ENCODE data around the gene OR5B17.
"Not testable (repeated sequence)": the region's sequence is repeated elsewhere in the genome, so short reads cannot be mapped to it uniquely, and the experiment has no call there.

The OR5B17 gene

DNA sequence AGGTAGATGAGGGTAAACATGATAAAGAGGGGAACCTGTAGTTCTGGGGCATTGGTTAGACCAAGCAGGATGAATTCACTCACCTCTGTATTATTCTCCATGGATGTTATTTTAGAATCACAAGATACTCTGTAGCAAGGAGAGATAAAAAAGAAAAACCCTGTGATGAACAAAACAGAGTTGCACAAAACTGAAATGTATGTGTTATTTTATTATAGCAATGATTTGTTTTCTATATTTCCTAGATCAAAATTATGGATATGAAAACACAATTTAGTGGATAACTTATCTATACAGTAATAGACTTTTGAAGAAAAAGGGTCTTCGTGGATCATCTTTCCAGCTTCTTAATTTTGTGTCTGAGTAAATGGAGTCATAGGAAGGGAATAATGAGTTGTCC is at the start of gene OR5B17:
Gene OR5B17, minus strand, starts transcription at position 101 of the 400 bp plus-strand sequence. Its CDS starts 0 bp downstream, at position 101.
- DNase-seq (ENCODE audit: low read depth in 2 of 2, low spot score in 1 of 2) = no peak

DNA sequence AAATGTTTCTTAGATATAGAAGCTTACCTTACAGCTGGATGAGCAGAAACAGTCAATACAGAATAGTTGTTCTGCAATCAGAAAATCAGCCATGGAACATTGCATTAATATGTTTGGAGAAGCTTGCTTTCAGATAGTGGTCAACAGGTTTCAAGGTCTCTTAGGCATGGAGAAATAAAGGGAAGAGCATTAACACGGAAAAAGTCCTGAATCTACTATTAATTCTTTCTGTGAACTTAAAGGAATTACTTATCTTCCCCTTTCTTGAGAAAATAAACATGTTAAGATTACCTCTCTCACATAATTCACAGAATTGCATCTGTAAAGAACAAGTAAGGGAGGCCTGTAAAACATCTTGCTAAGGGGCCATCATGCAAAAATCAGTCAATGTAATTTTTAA is 47.9 kb upstream of the OR5B17 start, which contains the start of gene OR5B3:
Gene OR5B3, minus strand, starts transcription at position 101 of the 400 bp plus-strand sequence. CDS start 3,465 bp downstream, outside the sequence.
- no peak for DNase-seq (ENCODE audit: low read depth in 2 of 2, low spot score in 1 of 2)

DNA sequence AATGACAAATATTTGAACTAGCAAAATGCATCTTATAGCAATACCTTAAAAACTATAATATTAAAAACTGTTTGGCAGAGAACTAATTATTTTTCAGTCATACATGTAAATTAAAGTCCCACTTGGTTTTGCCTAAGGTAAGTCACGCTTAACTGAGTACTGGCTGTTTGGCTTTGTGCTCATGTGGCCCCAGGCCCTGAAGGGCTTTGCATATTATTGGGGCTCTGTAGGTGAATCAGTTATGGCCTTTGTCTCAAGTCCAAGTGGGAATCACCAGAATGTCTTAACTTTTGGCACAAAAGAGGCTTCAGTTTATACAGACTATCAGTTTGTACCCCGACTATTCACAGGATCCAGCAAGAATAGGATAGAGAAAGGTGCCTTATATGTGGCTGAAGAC is 40.8 kb upstream of the OR5B17 start:
- not testable (repeated sequence) for DNase-seq (ENCODE audit: low read depth in 2 of 2, low spot score in 1 of 2)

DNA sequence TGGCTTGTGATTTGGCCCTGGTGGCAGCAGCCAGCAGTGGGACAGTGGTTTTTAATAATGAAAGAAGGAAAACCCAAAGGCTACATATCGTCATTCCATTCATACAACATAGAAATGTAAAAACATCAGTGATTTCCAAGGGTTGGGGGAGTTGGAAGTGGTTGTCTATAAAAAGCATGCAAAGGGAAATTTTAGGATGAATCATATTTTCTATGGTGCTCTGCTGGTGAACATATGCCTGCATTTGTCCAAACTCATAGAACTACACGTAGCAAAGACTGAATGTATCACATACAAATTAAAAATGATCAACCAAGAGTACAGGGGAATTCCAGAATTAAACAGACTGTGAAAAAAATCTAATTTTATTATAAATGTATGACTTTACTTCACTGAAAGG is 36.7 kb upstream of the OR5B17 start:
- DNase-seq (ENCODE audit: low read depth in 2 of 2, low spot score in 1 of 2) = no peak

DNA sequence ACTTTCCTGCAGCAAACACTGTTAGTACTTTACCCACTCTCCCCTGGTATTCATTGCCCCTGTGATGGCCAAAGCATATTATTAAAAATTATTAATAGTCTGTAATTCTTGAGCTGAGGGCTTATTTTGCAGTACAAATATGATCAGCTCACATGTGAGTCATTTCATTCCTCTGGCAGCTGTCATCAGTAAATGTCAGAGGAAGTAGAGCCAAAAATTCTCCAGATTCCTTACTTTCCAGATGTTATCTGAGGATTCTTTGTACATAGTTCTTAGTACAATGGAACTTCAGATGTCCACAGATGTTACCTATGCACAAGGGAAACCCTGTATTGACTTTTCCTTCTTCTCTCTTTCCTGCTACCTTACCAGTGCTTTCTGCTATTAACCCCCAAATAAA is 35.3 kb upstream of the OR5B17 start:
- no peak for DNase-seq (ENCODE audit: low read depth in 2 of 2, low spot score in 1 of 2)

DNA sequence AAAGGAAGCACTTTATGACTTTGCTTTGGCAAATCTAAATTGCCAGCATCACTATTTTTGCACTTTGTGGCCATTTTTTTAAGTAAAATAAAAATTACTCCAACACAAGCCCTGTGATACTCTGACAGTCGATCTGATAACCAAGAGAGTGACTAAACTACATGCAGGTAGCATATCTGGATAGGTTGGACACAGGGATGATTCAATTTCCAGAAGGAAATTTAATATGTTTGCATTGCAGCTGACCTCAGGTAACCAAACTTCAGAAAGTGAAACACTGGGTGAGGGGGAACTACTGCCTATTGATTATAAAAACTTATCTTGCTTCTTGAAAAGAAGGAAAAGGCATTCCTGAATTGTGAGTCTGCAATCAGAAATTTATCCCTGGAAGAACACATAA is 33.9 kb upstream of the OR5B17 start:
- DNase-seq (ENCODE audit: low read depth in 2 of 2, low spot score in 1 of 2) = no peak

DNA sequence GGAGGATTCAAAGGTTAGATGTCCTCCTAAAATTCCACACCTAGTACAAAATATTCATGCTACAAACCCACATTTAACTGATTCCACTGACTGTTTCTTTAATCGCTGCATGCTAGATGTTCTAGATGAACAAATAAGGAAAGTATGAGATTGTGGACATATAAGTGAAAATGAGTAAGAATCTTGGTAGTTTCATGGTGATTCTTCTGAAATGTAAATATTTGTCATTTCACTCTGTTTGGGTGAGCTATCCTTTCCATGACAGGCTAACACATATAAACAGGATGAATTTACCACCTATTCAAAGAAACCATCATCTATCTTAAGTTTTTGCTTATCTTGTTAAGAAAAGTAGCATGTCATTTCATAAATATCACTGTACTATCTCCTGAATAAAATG is 33.0 kb upstream of the OR5B17 start:
- DNase-seq (ENCODE audit: low read depth in 2 of 2, low spot score in 1 of 2) = no peak

DNA sequence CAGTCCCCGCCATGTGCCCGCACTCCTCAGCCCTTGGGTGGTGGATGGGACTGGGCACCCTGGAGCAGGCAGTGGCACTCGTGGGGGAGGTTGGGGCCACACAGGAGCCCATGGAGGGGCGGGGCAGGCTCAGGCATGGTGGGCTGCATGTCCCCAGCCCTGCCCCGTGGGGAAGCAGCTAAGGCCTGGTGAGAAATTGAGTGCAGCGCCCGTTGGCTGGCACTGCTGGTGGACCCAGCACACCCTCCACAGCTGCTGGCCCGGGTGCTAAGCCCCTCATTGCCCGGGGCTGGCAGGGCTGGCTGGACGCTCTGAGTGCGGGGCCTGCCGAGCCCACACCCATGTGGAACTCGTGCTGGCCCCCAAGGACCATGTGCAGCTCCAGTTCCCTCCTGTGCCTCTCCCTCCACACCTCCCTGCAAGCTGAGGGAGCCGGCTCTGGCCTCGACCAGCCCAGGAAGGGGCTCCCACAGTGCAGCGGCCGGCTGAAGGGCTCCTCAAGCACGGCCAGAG is 31.7 kb upstream of the OR5B17 start:
- no peak for DNase-seq (ENCODE audit: low read depth in 2 of 2, low spot score in 1 of 2)

DNA sequence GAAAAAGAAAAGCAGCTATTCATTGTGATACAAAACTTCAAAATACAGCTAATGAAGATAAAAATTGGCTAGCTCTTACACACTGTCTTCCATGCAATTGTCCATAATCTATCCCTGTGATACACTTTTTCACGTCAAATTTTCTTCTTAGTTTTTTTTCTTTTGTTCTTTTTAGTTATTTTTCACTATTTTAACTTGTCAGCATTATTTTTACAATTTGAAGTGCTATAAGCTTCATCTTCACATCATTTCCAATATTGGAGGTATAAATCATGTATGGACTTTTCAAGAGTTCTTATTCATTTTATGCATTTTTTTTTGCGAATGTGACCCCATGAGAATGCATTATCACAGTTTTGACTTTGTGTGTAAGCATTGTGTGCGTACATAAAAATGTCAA is 4.1 kb downstream of the OR5B17 start:
- DNase-seq (ENCODE audit: low read depth in 2 of 2, low spot score in 1 of 2) = no peak

DNA sequence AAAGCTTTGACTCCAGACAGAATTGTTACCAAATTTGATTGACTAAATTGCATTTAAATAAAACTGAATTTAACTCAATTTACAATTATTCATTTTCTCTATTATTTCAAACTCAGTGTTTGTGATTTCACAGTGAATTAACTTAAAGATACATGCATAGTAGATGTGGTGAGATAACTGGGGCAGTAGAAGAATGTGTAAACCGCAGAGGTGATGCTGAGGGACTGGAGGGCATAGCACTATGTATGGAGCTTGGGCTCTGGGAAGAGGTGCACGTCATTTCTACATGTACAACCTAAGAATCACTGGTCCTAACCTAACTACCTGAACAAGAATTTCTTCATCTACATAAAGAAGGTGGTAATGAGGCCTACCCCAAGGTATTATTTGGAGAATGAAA is 13.7 kb downstream of the OR5B17 start:
- DNase-seq (ENCODE audit: low read depth in 2 of 2, low spot score in 1 of 2) = no peak

DNA sequence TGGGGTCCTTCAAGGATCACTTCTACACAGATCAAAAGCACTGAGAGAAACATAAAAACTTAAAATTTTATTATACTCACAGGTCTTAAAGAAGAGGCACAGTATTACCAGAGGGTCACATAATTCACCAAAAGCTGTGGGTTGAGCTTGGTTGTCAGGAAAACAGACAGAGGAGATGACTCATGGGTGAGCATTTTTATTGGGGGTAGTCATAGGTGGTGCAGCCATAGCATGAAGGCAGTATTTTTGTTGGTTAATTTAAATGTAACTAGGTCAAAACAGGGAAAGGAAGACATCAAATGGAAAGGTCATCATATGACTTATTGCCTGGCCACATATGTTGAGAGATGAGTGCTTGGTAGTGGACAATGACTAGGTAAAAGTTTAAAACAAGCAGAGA is 24.2 kb downstream of the OR5B17 start:
- DNase-seq (ENCODE audit: low read depth in 2 of 2, low spot score in 1 of 2) = no peak

DNA sequence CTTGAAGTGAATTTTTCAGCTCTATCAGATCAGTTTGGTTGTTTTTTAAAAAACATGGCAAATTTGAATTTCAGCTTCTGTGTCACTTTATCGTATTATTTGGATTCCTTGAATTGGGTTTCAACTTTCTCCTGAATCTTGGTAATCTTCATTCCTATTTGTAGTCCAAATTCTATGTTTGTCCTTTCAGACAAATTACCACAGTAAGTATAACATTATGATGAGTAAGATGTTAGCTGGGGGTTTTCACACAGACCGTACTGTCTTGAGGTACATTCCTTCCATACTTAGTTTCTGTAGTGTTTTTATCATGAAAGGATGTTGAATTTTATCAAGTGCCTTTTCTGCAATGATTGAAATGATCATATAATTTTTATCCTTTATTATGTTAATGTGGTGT is 28.0 kb downstream of the OR5B17 start:
- no peak for DNase-seq (ENCODE audit: low read depth in 2 of 2, low spot score in 1 of 2)

DNA sequence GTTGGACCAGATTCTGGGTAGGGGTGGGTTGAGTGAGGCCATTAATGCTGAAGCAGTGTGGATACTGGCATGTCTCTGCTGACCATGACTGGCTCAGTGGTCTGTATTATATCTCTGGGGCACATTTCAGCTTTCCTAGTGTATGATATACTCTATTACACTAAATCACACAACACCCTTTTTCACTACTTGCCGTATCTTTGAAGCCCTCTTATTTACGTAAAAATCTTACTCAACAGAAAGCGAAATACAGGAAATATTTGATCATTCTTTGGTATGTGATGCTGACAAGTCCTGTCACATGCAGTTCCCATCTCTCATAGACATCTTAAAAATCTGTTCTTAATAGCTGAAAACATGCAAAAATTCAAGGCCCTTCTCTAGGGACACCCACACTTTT is 40.3 kb downstream of the OR5B17 start:
- no peak for DNase-seq (ENCODE audit: low read depth in 2 of 2, low spot score in 1 of 2)

DNA sequence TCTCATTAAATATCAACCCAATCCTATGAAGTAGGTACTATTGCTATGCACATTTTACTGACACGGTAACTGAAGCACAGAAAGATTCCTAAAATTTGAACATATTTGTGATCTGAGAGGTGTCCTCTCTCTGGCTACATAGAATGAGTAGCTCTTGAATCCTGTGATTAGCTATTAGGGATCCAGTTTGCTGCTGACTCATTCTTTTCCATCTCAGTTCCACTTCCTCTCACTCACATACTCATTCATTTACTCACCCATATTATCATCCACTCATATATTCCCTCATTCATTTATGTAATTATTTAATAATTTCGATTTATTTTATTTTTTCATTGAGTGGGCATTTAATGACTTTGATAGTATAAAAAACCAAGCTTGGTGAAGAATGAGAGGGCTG is 42.7 kb downstream of the OR5B17 start:
- no peak for DNase-seq (ENCODE audit: low read depth in 2 of 2, low spot score in 1 of 2)

Data from stimulated activated CD8-positive, alpha-beta memory T cell treated with anti-CD3 and anti-CD28 coated beads, Interleukin-4, amount 100 ng/mL, for 1 hour (primary cell).